GM06990 (cell line): ENCODE data around the gene CELF1.

Experiments
- DNase-seq: peaks from one replicate; pipeline ENCODE4 v3.0.0-alpha.2; 2011; ENCODE audit not compliant: insufficient read length; ENCODE audit errors: extremely low read depth
- H3K27me3 ChIP-seq: replicated peaks from 2 replicates; pipeline ENCODE4 v1.6.0; 2011; ENCODE audit warnings: low read length; ENCODE audit not compliant: control insufficient read depth, insufficient read depth
- H3K36me3 ChIP-seq: 2 replicates; pipeline ENCODE4 v1.5.1; 2011; ENCODE audit warnings: low read length; ENCODE audit not compliant: control insufficient read depth, insufficient read depth
- H3K4me3 ChIP-seq: replicated peaks from 2 replicates; pipeline ENCODE4 v1.5.1; 2011; ENCODE audit warnings: low read depth, mild to moderate bottlenecking, control low read depth, low read length
- TF ChIP-seq, protein P1 (sequence below): IDR thresholded peaks from 2 replicates; pipeline ENCODE4 v1.5.1; 2011; ENCODE audit warnings: low read length, control low read depth, mild to moderate bottlenecking, inconsistent platforms; ENCODE audit not compliant: insufficient read depth, poor library complexity, severe bottlenecking

Gene CELF1

DNA sequence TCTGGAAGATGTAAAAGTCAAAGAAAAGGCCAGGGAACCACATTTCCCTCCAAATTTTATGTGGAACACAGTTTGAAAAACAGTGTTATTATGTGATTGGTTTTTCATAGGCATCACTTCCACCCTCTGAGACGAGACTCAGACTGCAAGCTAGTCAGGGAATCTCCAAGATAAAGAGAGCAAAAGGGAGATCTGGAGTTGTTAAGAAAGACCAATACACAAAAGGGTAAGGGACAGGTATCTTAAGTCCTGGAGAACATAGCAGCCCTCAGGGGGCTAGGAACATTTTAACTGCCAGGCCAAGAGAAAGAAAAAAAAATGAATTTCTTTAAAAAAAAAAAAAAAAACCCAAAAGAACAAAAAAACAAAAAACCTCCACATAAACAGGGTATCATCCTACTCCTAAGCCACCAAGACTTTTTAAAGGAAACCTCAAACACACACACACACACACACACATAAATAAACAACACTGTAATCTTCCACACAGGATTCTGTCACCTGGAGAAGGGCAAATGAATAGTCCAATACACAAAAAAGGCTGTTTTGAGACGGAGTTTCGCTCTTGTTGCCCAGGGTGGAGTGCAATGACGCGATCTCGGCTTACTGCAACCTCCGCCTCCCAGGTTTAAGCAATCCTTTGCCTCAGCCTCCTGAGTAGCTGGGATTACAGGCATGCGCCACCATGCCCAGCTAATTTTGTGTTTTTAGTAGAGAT is 44.5 kb downstream of the CELF1 start:
- Histone ChIP-seq H3K4me3 (no peak overlapping the region; the same call in 1 of the 2 replicates), H3K27me3 (no peaks in the 10 kb centered on the region), H3K36me3 (no peaks in the 10 kb centered on the region)
- TF ChIP-seq, protein P1, sequence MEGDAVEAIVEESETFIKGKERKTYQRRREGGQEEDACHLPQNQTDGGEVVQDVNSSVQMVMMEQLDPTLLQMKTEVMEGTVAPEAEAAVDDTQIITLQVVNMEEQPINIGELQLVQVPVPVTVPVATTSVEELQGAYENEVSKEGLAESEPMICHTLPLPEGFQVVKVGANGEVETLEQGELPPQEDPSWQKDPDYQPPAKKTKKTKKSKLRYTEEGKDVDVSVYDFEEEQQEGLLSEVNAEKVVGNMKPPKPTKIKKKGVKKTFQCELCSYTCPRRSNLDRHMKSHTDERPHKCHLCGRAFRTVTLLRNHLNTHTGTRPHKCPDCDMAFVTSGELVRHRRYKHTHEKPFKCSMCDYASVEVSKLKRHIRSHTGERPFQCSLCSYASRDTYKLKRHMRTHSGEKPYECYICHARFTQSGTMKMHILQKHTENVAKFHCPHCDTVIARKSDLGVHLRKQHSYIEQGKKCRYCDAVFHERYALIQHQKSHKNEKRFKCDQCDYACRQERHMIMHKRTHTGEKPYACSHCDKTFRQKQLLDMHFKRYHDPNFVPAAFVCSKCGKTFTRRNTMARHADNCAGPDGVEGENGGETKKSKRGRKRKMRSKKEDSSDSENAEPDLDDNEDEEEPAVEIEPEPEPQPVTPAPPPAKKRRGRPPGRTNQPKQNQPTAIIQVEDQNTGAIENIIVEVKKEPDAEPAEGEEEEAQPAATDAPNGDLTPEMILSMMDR: no peak
- no peak for DNase-seq

GRCh38 chr11:47507563-47508239 is 45.2 kb downstream of the CELF1 start:
- TF ChIP-seq, protein P1: no peak
- H3K4me3 ChIP-seq: no peak overlapping the region
- H3K36me3 ChIP-seq: no peaks in the 10 kb centered on the region
- H3K27me3 ChIP-seq: no peaks in the 10 kb centered on the region
- DNase-seq: no peak

DNA sequence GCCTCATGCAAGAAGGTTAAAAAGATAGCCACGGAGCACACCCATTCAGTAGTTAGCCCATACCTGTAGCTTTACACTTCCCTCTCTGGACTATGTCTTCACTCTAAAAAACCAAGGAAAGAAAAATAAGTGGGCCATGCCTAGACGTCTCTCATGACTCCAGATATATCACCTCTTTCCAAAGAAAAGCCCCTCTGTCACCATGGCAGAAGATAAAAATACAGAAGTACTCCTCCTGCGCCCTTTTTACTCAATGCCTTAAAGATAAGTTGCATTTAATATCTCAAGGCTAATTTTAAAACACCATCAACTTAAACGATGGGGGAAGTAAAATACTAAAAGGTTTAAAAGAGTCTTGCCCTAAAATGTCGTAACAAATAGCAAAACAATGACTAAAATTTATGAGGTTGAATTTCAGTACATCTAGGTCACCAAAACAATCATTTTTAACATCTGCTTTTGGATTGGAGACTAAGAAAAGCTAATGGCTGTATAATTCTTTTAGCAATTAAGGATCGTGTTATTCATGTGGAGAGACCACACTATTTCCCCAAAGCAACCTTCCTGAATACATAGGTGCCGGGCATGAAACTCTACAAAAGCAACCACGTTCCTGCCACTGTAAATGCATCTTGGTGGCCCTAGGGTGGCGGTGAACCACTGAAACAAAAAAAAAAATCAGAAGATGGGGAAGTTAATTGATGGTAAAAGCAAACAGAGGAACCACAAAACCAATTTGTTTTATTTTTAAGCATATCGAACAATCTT is 46.0 kb downstream of the CELF1 start:
- no peak overlapping the region for H3K4me3 ChIP-seq

GRCh38 chr11:47506373-47506772 is 46.6 kb downstream of the CELF1 start:
- Histone ChIP-seq H3K36me3 (no peaks in the 10 kb centered on the region), H3K27me3 (no peaks in the 10 kb centered on the region), H3K4me3 (no peak overlapping the region)
- DNase-seq: no peak
- TF ChIP-seq, protein P1: no peak

More for the DNA sequence above, 46.0 kb downstream of the CELF1 start:
- Histone ChIP-seq H3K36me3 (no peaks in the 10 kb centered on the region), H3K27me3 (no peaks in the 10 kb centered on the region)
- no peak for DNase-seq
- TF ChIP-seq, protein P1: no peak

- Histone ChIP-seq H3K36me3 (no peaks in the 10 kb centered on the region), H3K27me3 (no peaks in the 10 kb centered on the region), H3K4me3 (no peak overlapping the region)
- no peak for DNase-seq
- TF ChIP-seq, protein P1: no peak
Measured at GRCh38 chr11:47504910-47505309, 48.0 kb downstream of the CELF1 start.
